Measurements from ENCODE around the gene ALKBH8.

ALKBH8 gene

DNA sequence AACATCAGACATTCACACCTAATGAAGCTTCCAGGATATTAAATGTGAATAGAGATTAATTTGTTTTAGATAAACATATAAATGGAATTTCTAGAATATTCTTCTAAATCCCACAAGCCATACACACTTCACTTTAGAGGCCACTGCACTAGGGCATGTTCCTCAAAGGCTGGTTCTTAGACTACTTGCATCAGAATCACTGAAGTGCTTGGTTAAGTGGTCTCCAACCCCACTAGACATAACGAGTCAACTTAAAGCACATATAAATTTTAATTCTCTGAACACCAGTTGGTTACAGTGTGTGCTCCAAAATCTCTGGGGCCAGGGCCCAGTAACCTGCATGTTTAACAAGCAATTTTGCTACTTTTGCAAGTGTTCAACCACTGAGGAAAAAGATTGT is 7.9 kb upstream of the ALKBH8 start:
- no peak overlapping the region for H3K27ac ChIP-seq (ENCODE audit: low read depth, low read length)
- H3K9me3 ChIP-seq (ENCODE audit: insufficient read depth, low read length) = no peaks in the 10 kb centered on the region
- no peaks in the 10 kb centered on the region for H3K36me3 ChIP-seq (ENCODE audit: low read length)
- no peaks in the 10 kb centered on the region for H3K79me2 ChIP-seq (ENCODE audit: insufficient read depth, low read length)
- no peaks in the 10 kb centered on the region for H3K9me2 ChIP-seq (replicated peaks; ENCODE audit: insufficient read depth, low read length)
- no peak overlapping the region for H2AFZ ChIP-seq (ENCODE audit: low read depth, low read length, severe bottlenecking)
- H3K9ac ChIP-seq (ENCODE audit: low read length) = no peak overlapping the region
- no peaks in the 10 kb centered on the region for H3K27me3 ChIP-seq (ENCODE audit: low read length)
- H4K20me1 ChIP-seq (ENCODE audit: low read depth, low read length) = no peaks in the 10 kb centered on the region
- no peak for TF ChIP-seq EZH2phosphoT487 (conservative IDR thresholded peaks at IDR 0.05; ENCODE audit: low read length)
- H3K4me2 ChIP-seq (ENCODE audit: low read depth, low read length, poor library complexity, severe bottlenecking) = no peak overlapping the region
- H3F3A ChIP-seq (ENCODE audit: insufficient read depth) = peaks cover 4% of the 10 kb centered on the region
- H3K4me3 ChIP-seq (ENCODE audit: insufficient read depth, low read length, poor library complexity, severe bottlenecking) = no peak overlapping the region

GRCh38 chr11:107570015-107570414 is 4.5 kb upstream of the ALKBH8 start:
- H3K9me2 ChIP-seq (replicated peaks; ENCODE audit: insufficient read depth, low read length) = no peaks in the 10 kb centered on the region
- peaks cover 37% of the 10 kb centered on the region for H3F3A ChIP-seq (ENCODE audit: insufficient read depth)
- TF ChIP-seq CTCF (IDR thresholded peaks at IDR 0.05; ENCODE audit: insufficient read depth, low read length, poor library complexity, severe bottlenecking) (no peak), EZH2phosphoT487 (conservative IDR thresholded peaks at IDR 0.05; ENCODE audit: low read length) (no peak)
- no peak overlapping the region for H3K4me3 ChIP-seq (ENCODE audit: insufficient read depth, low read length, poor library complexity, severe bottlenecking)
- H3K36me3 ChIP-seq (ENCODE audit: low read length) = no peaks in the 10 kb centered on the region
- H3K9me3 ChIP-seq (ENCODE audit: insufficient read depth, low read length) = no peaks in the 10 kb centered on the region
- peaks cover under 1% of the 10 kb centered on the region; the same call in 1 of the 2 replicates for H3K79me2 ChIP-seq (ENCODE audit: insufficient read depth, low read length)
- H2AFZ ChIP-seq (ENCODE audit: low read depth, low read length, severe bottlenecking) = no peak overlapping the region
- no peak overlapping the region for H3K9ac ChIP-seq (ENCODE audit: low read length)
- no peaks in the 10 kb centered on the region for H4K20me1 ChIP-seq (ENCODE audit: low read depth, low read length)
- H3K4me2 ChIP-seq (ENCODE audit: low read depth, low read length, poor library complexity, severe bottlenecking) = no peak overlapping the region
- H3K27ac ChIP-seq (ENCODE audit: low read depth, low read length) = no peak overlapping the region
- no peaks in the 10 kb centered on the region for H3K27me3 ChIP-seq (ENCODE audit: low read length)

GRCh38 chr11:107567739-107568335 is 2.3 kb upstream of the ALKBH8 start:
- Histone ChIP-seq H3K27ac (ENCODE audit: low read depth, low read length) (peak overlapping the region; percentile 88), H3K4me3 (ENCODE audit: insufficient read depth, low read length, poor library complexity, severe bottlenecking) (peak overlapping the region; percentile 16), H3K4me2 (ENCODE audit: low read depth, low read length, poor library complexity, severe bottlenecking) (peak overlapping the region; percentile 70)

More at GRCh38 chr11:107567739-107568335, 2.3 kb upstream of the ALKBH8 start:
- no peaks in the 10 kb centered on the region for H4K20me1 ChIP-seq (ENCODE audit: low read depth, low read length)
- H3K9ac ChIP-seq (ENCODE audit: low read length) = peak overlapping the region; percentile 24
- no peaks in the 10 kb centered on the region for H3K27me3 ChIP-seq (ENCODE audit: low read length)
- H3K79me2 ChIP-seq (ENCODE audit: insufficient read depth, low read length) = peaks cover 23% of the 10 kb centered on the region
- H3K9me3 ChIP-seq (ENCODE audit: insufficient read depth, low read length) = no peaks in the 10 kb centered on the region
- H2AFZ ChIP-seq (ENCODE audit: low read depth, low read length, severe bottlenecking) = peak overlapping the region; percentile 86
- H3K9me2 ChIP-seq (replicated peaks; ENCODE audit: insufficient read depth, low read length) = no peaks in the 10 kb centered on the region
- TF ChIP-seq EZH2phosphoT487 (conservative IDR thresholded peaks at IDR 0.05; ENCODE audit: low read length) (no peak), CTCF (IDR thresholded peaks at IDR 0.05; ENCODE audit: insufficient read depth, low read length, poor library complexity, severe bottlenecking) (no peak)
- H3F3A ChIP-seq (ENCODE audit: insufficient read depth) = peaks cover 50% of the 10 kb centered on the region
- H3K36me3 ChIP-seq (ENCODE audit: low read length) = no peaks in the 10 kb centered on the region
